ENCODE data around the gene SLC24A1. TPM values are rescaled to one million over a fixed set of nuclear protein-coding genes. Genes with fewer than 3 reads are reported as not detected.

Gene SLC24A1
- total and polyA plus RNA-seq, 12 donors = 1.2 to 5.3 (median 2.0) TPM

DNA sequence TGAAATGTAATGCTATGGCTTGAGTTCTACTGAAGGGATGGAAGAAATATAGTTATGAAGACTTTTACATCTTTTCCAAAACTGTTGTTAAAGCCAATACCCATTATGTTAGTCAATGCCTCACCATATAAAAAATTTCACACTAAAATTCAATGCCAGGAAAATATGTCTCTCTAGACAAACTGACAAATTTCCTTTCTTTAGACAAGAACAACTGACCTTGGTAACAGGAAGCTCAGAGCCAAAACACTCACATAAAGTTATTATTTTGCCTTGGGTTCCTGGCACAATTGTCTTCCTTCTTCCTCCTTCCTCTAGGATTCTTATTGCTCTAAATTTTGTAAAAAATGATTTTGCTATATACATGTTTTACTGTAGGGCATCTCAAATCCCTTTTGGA, 37.5 kb upstream of the SLC24A1 start:
- Histone ChIP-seq H3K36me3 (peaks cover 0 to 100% (median 55%) of the 10 kb centered on the region in 9 donors), H3K4me3 (no peak overlapping the region), H3K27me3 (no peaks in the 10 kb centered on the region), H3K27ac (peak overlapping the region in 5 of 10 donors; percentile 17 to 62 (median 32)), H3K4me1 (peaks cover 0 to 23% (median 4%) of the 10 kb centered on the region in 9 donors), H3K9me3 (no peaks in the 10 kb centered on the region)
- peak in 1 of 8 donors; percentile 38 for ATAC-seq
- intact Hi-C loops (cut with DNase I) = no loop called here
- TF ChIP-seq, protein P1, sequence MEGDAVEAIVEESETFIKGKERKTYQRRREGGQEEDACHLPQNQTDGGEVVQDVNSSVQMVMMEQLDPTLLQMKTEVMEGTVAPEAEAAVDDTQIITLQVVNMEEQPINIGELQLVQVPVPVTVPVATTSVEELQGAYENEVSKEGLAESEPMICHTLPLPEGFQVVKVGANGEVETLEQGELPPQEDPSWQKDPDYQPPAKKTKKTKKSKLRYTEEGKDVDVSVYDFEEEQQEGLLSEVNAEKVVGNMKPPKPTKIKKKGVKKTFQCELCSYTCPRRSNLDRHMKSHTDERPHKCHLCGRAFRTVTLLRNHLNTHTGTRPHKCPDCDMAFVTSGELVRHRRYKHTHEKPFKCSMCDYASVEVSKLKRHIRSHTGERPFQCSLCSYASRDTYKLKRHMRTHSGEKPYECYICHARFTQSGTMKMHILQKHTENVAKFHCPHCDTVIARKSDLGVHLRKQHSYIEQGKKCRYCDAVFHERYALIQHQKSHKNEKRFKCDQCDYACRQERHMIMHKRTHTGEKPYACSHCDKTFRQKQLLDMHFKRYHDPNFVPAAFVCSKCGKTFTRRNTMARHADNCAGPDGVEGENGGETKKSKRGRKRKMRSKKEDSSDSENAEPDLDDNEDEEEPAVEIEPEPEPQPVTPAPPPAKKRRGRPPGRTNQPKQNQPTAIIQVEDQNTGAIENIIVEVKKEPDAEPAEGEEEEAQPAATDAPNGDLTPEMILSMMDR (IDR thresholded peaks at IDR 0.05) = no peak
- DNase-seq = no peak

DNA sequence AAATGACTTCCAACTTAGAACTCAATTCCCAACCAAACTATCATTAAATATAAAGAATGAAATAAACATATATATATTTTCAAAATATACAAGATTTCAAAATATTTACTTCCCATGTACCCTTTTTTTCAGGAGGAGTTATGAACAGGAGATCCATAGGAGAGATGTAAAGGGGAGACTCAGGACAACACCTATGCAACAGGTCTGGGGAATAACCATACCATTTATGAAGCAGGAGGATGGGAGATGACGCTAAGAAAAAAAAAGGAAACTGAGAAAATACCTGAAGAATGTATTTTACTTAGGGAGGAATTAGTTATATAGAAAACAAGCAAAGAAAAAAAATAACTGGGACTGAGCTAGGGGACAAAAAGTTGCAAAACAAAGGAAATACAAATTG, 34.6 kb upstream of the SLC24A1 start:
- no peak for DNase-seq
- Histone ChIP-seq H3K4me1 (peaks cover 0 to 16% (median 4%) of the 10 kb centered on the region in 9 donors), H3K27me3 (no peaks in the 10 kb centered on the region), H3K27ac (no peak overlapping the region), H3K4me3 (no peak overlapping the region), H3K9me3 (no peaks in the 10 kb centered on the region), H3K36me3 (peaks cover 0 to 100% (median 56%) of the 10 kb centered on the region in 9 donors)
- WGBS, 2 donors = 97 to 98% methylated on average over 1 of the region's 1 CpG
- TF ChIP-seq, protein P1 (IDR thresholded peaks at IDR 0.05) = no peak
- ATAC-seq = no peak
- intact Hi-C loops (cut with DNase I) = no loop called here

DNA sequence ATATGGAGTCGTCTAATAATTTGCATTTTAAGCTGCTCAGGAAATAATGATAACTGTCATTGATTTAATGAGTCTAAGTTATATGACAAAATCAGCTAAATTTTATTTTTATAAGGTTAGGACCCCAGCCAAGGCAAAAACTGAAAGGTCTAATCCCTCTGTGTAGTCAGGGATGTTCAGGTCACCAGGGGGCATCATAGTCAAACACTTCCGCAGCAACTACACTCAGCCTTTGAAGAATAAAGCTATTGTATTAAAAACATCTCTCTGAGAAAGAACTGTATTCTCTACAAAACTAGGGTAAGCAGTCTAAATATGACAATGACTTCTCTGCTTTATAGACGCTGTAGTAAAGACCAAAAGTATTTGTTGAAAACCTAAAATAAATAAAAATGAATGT, 25.8 kb upstream of the SLC24A1 start:
- H3K9me3 ChIP-seq = no peaks in the 10 kb centered on the region
- WGBS, 2 donors = 78 to 83% methylated on average over 3 of the region's 3 CpGs
- intact Hi-C loops (cut with DNase I) = no loop called here
- H3K4me1 ChIP-seq = no peaks in the 10 kb centered on the region
- no peak overlapping the region for H3K4me3 ChIP-seq
- H3K27me3 ChIP-seq = no peaks in the 10 kb centered on the region
- H3K27ac ChIP-seq = no peak overlapping the region
- ATAC-seq (no peak), DNase-seq (no peak)
- TF ChIP-seq, protein P1 (IDR thresholded peaks at IDR 0.05) = peak in 5 of 9 donors; percentile 8 to 42 (median 24)
- peaks cover 0 to 100% (median 72%) of the 10 kb centered on the region in 9 donors for H3K36me3 ChIP-seq

DNA sequence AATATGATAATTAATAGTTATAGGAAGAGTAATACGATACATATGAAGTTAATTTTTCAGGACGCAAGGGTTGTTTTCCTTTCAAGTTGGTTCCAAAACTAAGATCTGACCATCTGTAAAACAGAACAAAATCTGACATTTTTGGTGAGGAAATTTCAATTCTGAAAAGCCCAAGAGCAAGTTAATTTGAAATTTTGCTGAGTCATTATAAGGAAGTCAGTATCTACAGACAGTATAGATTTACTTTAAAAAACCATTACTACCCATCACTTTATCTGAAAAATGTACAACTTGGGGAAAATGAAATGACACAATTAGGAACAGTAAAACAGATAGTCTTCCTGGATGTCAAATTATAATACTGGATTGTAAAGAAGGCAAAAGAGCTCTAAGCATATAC, 23.3 kb upstream of the SLC24A1 start:
- Histone ChIP-seq H3K36me3 (peaks cover 0 to 100% (median 63%) of the 10 kb centered on the region in 9 donors), H3K4me1 (no peaks in the 10 kb centered on the region), H3K27me3 (no peaks in the 10 kb centered on the region), H3K9me3 (no peaks in the 10 kb centered on the region), H3K4me3 (no peak overlapping the region), H3K27ac (no peak overlapping the region)
- 96 to 99% methylated on average over 2 of the region's 2 CpGs for WGBS, 2 donors
- DNase-seq (no peak), ATAC-seq (no peak)
- TF ChIP-seq, protein P1 (IDR thresholded peaks at IDR 0.05) = no peak
- intact Hi-C loops (cut with DNase I) = no loop called here

Measured in heart right ventricle (tissue), 16 donors.